ENCODE data around the gene PLEKHA8. TPM values are rescaled to one million over a fixed set of nuclear protein-coding genes. Genes with fewer than 3 reads are reported as not detected.

The PLEKHA8 gene
- total RNA-seq, 1 experiment from 2014 or later: 8.4 TPM

GRCh38 chr7:30176463-30177109 is 148.4 kb downstream of the PLEKHA8 start:
- H2AFZ ChIP-seq (ENCODE audit: low read length): no peak overlapping the region
- no peaks in the 10 kb centered on the region for H3K9me3 ChIP-seq (ENCODE audit: low read length)
- no peaks in the 10 kb centered on the region for H3K9me2 ChIP-seq (replicated peaks; ENCODE audit: low read length)
- TF ChIP-seq EZH2phosphoT487 (IDR thresholded peaks at IDR 0.05; ENCODE audit: borderline replicate concordance, low read length): no peak
- no peak for TF ChIP-seq EZH2 (IDR thresholded peaks at IDR 0.05; ENCODE audit: low read length, unreplicated experiment)
- TF ChIP-seq CTCF (conservative IDR thresholded peaks at IDR 0.05; ENCODE audit: low read depth, low read length): no peak
- no peaks in the 10 kb centered on the region for H3K27me3 ChIP-seq (ENCODE audit: low read length)
- H3K79me2 ChIP-seq (ENCODE audit: low read length): no peaks in the 10 kb centered on the region
- intact Hi-C loops (cut with micrococcal nuclease): no loop called here
- H3K36me3 ChIP-seq (ENCODE audit: low read depth, low read length): no peaks in the 10 kb centered on the region
- ATAC-seq (no peak), DNase-seq (no peak)
- H3K9ac ChIP-seq (ENCODE audit: low read length): no peak overlapping the region
- peaks cover 21% of the 10 kb centered on the region for H3K4me1 ChIP-seq (ENCODE audit: insufficient read depth, low read length)
- no peaks in the 10 kb centered on the region for H4K20me1 ChIP-seq (ENCODE audit: low read length)
- H3K27ac ChIP-seq (ENCODE audit: low read length): no peak overlapping the region
- H3K4me2 ChIP-seq (ENCODE audit: low read length): no peak overlapping the region
- no peaks in the 10 kb centered on the region for H3F3A ChIP-seq (ENCODE audit: low read length, unreplicated experiment)
- ChIA-PET CTCF (no interaction called here), POLR2A (ENCODE audit: unreplicated experiment) (no interaction called here)
- H3K4me3 ChIP-seq (ENCODE audit: low read length): no peak overlapping the region
- no TSS peak for BruUV-seq (replicated peaks)

- no TSS peak for BruUV-seq (replicated peaks)
- Histone ChIP-seq H3K4me1 (ENCODE audit: insufficient read depth, low read length) (peaks cover 15% of the 10 kb centered on the region), H3K79me2 (ENCODE audit: low read length) (no peaks in the 10 kb centered on the region), H3K4me2 (ENCODE audit: low read length) (no peak overlapping the region), H3K9ac (ENCODE audit: low read length) (no peak overlapping the region), H3K9me3 (ENCODE audit: low read length) (no peaks in the 10 kb centered on the region), H3K27me3 (ENCODE audit: low read length) (no peaks in the 10 kb centered on the region), H3F3A (ENCODE audit: low read length, unreplicated experiment) (no peaks in the 10 kb centered on the region), H4K20me1 (ENCODE audit: low read length) (no peaks in the 10 kb centered on the region), H3K9me2 (replicated peaks; ENCODE audit: low read length) (no peaks in the 10 kb centered on the region), H3K27ac (ENCODE audit: low read length) (no peak overlapping the region), H3K36me3 (ENCODE audit: low read depth, low read length) (no peaks in the 10 kb centered on the region), H2AFZ (ENCODE audit: low read length) (no peak overlapping the region), H3K4me3 (ENCODE audit: low read length) (no peak overlapping the region)
- CTCF ChIA-PET: no interaction called here
- POLR2A ChIA-PET (ENCODE audit: unreplicated experiment): no interaction called here
- TF ChIP-seq EZH2 (IDR thresholded peaks at IDR 0.05; ENCODE audit: low read length, unreplicated experiment) (no peak), EZH2phosphoT487 (IDR thresholded peaks at IDR 0.05; ENCODE audit: borderline replicate concordance, low read length) (no peak), CTCF (conservative IDR thresholded peaks at IDR 0.05; ENCODE audit: low read depth, low read length) (no peak)
- no peak for ATAC-seq
- no peak for DNase-seq
- intact Hi-C loops (cut with micrococcal nuclease): no loop called here
These were observed 149.0 kb downstream of the PLEKHA8 start for GRCh38 chr7:30177186-30177585.

GRCh38 chr7:30177965-30178364 is 149.8 kb downstream of the PLEKHA8 start:
- Histone ChIP-seq H3K4me1 (ENCODE audit: insufficient read depth, low read length) (peaks cover 9% of the 10 kb centered on the region), H3K9me3 (ENCODE audit: low read length) (no peaks in the 10 kb centered on the region), H4K20me1 (ENCODE audit: low read length) (no peaks in the 10 kb centered on the region), H3K36me3 (ENCODE audit: low read depth, low read length) (no peaks in the 10 kb centered on the region), H3K27me3 (ENCODE audit: low read length) (no peaks in the 10 kb centered on the region), H3K9me2 (replicated peaks; ENCODE audit: low read length) (no peaks in the 10 kb centered on the region), H3K27ac (ENCODE audit: low read length) (no peak overlapping the region), H3K9ac (ENCODE audit: low read length) (no peak overlapping the region), H3K4me2 (ENCODE audit: low read length) (no peak overlapping the region), H3F3A (ENCODE audit: low read length, unreplicated experiment) (no peaks in the 10 kb centered on the region), H3K79me2 (ENCODE audit: low read length) (no peaks in the 10 kb centered on the region), H2AFZ (ENCODE audit: low read length) (no peak overlapping the region), H3K4me3 (ENCODE audit: low read length) (no peak overlapping the region)
- ChIA-PET CTCF (no interaction called here), POLR2A (ENCODE audit: unreplicated experiment) (no interaction called here)
- TF ChIP-seq EZH2 (IDR thresholded peaks at IDR 0.05; ENCODE audit: low read length, unreplicated experiment) (no peak), EZH2phosphoT487 (IDR thresholded peaks at IDR 0.05; ENCODE audit: borderline replicate concordance, low read length) (no peak), CTCF (conservative IDR thresholded peaks at IDR 0.05; ENCODE audit: low read depth, low read length) (no peak)
- no TSS peak for BruUV-seq (replicated peaks)
- ATAC-seq: no peak
- intact Hi-C loops (cut with micrococcal nuclease): no loop called here
- DNase-seq: no peak

All from PC-3 (cell line).